ENCODE data around the gene PHYKPL.
"Not testable (repeated sequence)": the region's sequence is repeated elsewhere in the genome, so short reads cannot be mapped to it uniquely, and the experiment has no call there.

PHYKPL gene

GRCh38 chr5:178239626-178240301, 7.2 kb upstream of the PHYKPL start:
- not testable (repeated sequence) for DNase-seq (ENCODE audit: low read depth in 3 of 3)

- no peak for DNase-seq (ENCODE audit: low read depth in 3 of 3)
These were observed 6.3 kb upstream of the PHYKPL start for GRCh38 chr5:178238711-178239592.

DNA sequence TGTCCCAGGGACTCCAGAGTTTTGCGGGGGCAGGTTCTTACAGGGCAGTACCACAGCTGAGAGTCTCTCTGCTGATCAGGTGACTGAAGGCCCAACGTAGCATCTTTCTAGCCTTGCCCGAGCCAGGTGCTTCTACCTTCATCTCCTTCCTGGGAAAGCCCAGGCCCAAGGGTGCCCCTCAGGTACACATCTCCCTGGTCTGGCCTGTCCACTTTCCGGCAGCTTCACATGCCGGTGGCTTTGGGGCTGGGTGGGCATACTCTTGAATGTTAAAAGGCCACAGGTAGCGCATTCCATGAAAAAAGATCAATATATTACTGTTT, 5.7 kb upstream of the PHYKPL start:
- DNase-seq (ENCODE audit: low read depth in 3 of 3) = no peak

- no peak for DNase-seq (ENCODE audit: low read depth in 3 of 3)
These were observed 5.1 kb upstream of the PHYKPL start for GRCh38 chr5:178237431-178238312.

DNA sequence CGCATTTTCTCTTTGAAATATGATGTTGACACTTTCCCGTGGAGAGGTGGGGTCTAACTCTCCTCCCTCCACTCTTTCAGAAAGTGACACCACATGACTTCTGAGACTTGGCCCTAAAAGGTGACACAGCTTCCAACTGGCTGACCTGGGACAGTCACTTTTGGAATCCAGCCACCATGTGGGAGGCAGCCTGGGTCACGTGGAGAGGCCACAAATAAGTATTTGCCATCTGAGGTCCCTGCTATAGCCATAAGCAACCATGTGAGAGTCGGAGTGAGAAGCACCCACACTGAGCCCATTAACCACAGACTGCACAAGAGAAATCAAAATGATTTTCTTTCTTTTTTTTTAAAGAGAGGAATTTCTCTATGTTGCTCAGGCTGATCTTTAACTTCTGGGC, 4.1 kb upstream of the PHYKPL start:
- no peak for DNase-seq (ENCODE audit: low read depth in 3 of 3)

DNA sequence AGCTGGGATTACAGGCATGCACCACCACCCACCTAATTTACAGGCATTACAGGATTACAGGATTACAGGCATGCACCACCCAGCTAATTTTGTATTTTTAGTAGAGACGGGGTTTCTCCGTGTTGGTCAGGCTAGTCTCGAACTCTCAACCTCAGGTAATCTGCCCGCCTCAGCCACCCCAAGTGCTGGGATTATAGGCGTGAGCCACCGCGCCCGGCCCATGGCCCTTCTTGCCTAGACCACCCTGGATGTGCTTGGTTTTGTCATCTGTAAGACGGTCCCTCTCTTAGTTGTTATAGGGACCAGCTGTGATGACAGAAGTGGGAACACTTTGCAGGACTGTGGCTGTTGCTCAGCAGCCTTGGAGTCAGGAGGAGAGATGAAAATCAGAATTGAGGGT, 3.5 kb upstream of the PHYKPL start:
- no peak for DNase-seq (ENCODE audit: low read depth in 3 of 3)

DNA sequence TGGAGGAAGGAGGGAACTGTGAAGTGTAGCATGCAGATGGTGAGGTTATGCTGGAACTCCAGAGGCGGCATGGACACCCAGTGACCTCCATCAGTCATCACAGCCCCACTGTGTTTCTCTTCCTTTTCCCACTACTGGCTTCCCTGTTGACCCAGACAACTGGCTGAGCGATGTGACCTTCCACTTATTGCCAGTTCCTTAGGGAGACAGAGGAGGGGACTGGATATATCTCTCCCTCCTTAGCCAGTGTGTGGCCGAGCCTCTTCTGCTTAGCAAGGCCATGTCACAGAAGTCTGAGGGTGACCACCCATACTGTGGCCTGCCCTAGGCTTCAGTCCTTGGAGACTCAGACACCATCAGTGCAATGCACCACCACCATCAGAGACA, 3.0 kb upstream of the PHYKPL start:
- DNase-seq (ENCODE audit: low read depth in 3 of 3) = no peak

DNA sequence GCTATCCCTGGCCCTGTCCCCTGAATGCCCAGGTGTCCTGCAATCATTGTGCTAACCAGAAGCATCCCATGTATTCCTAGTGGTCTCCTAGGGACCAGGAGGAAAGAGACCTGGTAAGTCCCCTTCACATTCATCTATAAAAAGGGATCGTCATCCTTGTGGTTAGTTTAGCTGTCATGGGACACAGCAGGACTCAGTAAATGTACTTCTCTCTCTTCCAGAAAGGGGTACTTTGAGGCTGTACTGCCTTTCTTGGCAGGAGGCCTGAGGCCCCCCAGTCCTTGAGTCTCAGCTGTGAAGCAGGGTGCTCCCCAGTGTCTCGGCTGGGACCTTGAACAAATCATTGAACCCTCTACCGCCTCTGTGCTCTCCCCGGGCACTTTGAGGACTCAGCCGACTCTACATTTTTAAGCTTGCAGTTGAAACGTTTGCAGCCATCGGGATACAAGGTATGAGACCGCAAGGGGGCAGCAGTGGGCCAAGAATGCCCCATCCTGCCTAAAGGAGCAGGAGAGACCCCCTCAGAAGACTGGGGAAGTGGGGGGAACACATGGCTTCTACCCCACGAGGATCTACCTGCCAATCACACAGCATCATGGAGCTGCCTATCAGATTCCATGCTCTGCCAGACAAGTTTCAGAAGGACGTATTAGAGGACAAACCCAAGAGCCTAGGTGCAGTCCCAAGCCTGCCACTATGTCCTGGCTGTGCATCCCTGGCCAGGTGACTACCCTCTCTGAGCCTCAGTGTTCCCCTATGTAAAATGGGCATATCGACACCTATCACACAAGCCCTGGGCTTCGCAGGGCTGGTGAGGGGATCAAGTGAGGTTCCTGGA, 2.4 kb upstream of the PHYKPL start:
- peak; percentile 50 to 63 (median 51) for DNase-seq (ENCODE audit: low read depth in 3 of 3)

DNA sequence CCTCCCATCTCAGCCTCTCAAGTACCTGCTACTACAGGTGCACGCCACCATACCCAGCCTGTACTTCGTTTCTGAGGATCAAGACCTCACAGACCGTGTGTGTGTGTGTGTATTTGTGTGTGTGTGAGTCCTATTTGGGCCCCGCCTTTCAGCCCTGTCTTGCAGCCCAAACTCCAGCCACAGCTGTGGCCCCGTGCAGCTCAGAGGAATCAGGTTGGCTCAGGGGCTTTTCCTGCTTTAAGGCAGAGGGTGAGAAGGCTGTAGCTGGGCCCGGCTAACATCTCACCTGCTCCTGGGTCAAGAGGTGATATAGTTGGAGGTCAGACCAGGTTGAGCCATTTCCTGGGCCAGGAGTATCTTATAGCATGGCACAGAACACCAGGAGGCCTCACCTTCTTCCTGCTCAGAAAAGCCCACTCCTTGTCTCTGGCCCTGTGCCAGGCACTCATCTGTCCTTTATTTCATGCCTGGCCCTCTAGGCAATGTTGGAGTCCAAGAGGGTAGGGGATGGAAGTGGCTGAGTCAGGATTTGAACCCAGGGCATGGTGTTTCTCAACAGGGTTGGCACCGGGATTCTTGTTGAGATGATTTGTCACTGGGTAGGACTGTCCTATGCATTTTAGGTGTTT, 1.6 kb upstream of the PHYKPL start:
- DNase-seq (ENCODE audit: low read depth in 3 of 3) = no peak

DNA sequence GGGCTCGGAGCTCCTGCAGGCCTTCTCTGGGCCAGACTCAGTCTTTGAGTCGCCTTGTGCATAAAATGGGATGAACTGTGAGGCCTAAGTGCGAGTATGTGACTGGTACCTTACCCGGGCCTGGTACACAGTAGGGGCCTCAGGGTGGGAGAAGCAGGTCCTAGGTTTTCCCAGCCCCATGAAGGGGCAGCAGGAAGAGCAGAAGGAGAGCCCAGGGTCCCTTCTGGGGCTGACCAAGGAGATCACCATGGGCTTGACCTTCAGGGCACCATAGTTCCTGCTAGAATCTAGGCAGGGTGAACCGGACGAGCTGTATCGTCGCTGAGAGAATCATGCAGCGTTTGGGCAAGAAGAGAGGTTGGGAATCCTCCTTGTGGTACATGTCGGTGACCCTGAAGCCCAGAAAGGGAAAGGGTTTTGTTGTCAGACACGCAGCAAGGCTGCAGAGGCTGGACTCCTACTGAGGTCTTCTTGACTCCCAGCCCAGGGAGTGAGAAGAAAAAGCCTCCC, 373 bp upstream of the PHYKPL start:
- DNase-seq (ENCODE audit: low read depth in 3 of 3) = no peak

- no peak for DNase-seq (ENCODE audit: low read depth in 3 of 3)
These were observed 971 bp downstream of the PHYKPL start for GRCh38 chr5:178231539-178232123.

DNA sequence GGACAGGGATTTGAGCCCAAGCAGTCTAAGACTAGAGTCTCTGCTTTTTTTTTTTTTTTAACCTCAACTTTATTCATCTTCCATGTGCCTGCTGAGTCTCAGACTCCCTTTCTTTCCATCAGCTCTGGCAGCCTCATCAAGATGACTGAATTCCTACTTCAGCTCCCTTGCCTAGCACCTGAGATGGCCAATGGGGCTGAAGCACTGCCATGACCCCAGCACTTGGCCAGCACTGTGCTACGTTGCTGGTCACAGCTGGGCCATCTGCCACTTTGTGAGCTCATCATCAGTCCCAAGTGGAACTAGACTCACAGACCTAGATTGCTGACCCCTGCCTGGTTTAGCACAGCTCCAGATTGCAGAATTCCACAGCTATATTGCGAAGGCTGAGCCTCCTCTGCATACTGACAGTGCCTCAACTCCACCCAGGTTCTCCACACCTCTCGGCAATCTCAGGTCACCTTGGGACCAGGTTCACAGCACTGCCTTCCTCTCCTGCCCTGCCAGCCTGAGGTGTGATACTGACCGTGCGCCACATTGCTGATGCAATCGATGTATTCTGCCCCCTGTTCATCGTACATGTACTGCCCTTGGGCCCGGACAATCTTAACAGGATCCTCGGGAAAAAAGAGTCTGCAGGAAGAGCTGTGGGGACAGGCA, 1.6 kb downstream of the PHYKPL start:
- DNase-seq (ENCODE audit: low read depth in 3 of 3) = no peak

- DNase-seq (ENCODE audit: low read depth in 3 of 3) = no peak
These were observed 2.7 kb downstream of the PHYKPL start for GRCh38 chr5:178229861-178230260.

GRCh38 chr5:178229111-178229510, 3.5 kb downstream of the PHYKPL start:
- DNase-seq (ENCODE audit: low read depth in 3 of 3) = not testable (repeated sequence)

- no peak for DNase-seq (ENCODE audit: low read depth in 3 of 3)
These were observed 4.0 kb downstream of the PHYKPL start for GRCh38 chr5:178228609-178229008.

DNA sequence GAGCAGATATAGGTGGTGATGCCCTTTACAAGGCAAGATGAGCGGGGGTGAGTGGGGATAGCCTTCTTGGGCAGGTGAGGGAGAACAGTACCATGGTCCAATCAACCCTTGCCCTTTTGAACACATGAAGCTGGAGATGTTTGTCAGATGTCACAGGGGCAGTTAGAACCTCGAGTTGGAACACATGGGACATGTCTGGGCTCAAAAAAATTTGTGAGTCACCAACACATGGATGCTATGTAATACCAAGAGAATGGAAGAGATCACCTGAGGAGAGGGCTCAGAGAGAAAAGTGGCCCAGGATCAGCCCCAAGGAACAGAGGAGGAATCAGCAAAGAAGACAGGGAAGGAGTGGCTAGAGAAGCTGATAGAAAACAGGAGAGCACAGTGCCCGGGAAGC, 4.7 kb downstream of the PHYKPL start:
- no peak for DNase-seq (ENCODE audit: low read depth in 3 of 3)

DNA sequence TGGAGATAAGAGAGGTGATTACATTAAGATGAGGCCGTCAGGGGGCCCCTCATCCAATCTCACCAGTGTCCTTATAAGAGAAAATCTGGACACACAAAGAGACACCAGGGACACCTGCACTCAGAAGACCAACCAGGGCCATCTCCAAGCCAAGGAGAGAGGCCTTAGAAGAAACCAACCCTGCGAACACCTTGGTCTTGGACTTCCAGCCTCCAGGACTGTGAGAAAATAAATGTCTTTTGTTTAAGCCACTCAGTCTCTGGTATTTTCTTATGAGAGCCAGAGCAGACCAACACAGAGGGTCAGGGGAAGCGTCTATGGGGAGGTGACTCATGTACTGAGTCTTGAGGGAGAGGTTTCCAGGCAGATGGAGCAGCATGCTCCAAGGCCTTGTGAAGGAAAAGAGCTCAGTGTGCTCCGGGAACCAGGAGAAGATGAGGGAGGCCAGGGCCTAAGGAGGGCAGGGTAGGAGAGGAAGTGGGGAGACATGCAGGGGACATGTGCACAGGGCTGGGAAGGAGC, 5.4 kb downstream of the PHYKPL start:
- DNase-seq (ENCODE audit: low read depth in 3 of 3) = no peak

- no peak for DNase-seq (ENCODE audit: low read depth in 3 of 3)
These were observed 7.4 kb downstream of the PHYKPL start for GRCh38 chr5:178225174-178225573.

GRCh38 chr5:178224403-178224802, 8.2 kb downstream of the PHYKPL start:
- DNase-seq (ENCODE audit: low read depth in 3 of 3) = no peak

Measured in stimulated activated CD4-positive, alpha-beta T cell treated with anti-CD3 and anti-CD28 coated beads, TNF-alpha, amount 100 ng/mL, for 4 hours (primary cell).